Ecto neural progenitor cell (in vitro differentiated cells): ENCODE results near the gene GPX2.

Experiments
- DNase-seq: peaks from one replicate; pipeline ENCODE4 v3.0.0-alpha.2; 2018; ENCODE audit warnings: low spot score

GPX2 gene

DNA sequence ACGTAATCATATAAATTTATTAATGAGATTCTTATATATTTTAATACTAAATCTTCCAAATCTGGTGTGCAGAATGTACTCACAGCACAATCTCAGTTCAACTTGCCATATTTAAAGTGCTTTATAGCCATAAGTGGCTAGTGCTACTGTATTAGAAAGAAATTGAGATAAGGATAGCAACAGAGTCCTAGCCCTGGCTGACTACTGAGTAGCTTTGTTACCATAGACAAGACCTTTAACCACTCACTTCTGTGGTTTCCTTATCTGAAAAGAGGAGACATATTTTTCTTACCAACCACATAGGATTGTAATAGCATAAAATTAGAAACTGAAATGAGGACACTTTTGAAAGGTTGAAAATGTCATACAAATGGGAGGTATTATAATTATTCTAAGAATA is 30.3 kb downstream of the GPX2 start:
- no peak for DNase-seq

DNA sequence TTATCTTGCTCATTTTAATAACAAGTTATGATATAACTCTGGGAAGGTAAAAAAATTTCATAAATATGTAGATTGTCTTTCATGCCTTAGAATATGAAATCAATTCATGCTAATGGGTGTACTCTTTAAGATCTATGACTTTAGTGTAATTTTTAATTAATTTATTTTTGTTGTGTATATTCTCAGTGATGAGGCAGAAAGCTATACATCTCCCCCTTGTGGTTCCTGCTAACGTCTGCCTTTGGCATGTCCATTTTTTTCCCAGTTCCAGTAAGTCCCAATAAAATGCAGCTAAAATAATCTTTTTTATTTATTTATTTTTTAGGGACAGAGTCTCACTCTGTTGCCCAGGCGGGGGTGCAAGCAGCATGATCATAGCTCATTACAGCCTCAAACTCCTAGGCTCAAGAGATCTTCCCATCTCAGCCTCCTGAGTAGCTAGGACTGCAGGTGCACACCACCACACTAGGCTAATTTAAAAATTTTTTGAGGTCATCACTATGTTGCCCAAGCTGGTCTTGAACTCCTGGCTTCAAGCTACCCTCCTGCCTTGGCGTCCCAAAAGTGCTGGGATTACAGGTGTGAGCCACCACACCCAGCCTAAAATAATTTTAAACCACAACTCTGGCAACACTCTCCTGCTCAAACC is 31.6 kb downstream of the GPX2 start:
- no peak for DNase-seq

- no peak for DNase-seq
Observed at GRCh38 chr14:64906022-64906421, 36.5 kb downstream of the GPX2 start.

- DNase-seq: no peak
Observed at GRCh38 chr14:64899958-64900357, 42.6 kb downstream of the GPX2 start.

DNA sequence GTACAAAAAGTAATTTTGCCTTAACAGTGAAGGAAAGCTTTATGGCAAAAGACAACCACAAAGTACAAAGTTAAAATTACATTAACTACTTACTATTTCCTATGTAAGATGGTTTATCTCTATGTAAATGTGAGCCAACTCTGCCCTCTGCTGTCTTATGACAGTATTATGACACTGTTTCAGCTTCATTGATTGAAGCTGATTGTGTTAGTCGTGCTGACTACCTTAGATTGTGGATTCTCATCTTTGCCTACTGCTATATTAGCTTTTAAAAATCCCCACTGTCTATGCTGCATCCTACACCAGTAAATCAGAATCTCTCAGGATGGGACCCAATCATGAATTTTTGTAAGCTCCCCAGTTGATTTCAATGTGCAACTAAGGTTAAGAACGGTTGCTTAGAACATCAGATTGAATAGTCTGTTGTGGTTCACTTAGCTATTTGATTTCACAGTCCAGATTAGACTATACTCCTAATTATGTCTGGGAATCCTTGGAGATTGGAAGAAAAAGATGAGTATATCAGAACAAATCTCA is 50.6 kb downstream of the GPX2 start:
- DNase-seq: no peak

DNA sequence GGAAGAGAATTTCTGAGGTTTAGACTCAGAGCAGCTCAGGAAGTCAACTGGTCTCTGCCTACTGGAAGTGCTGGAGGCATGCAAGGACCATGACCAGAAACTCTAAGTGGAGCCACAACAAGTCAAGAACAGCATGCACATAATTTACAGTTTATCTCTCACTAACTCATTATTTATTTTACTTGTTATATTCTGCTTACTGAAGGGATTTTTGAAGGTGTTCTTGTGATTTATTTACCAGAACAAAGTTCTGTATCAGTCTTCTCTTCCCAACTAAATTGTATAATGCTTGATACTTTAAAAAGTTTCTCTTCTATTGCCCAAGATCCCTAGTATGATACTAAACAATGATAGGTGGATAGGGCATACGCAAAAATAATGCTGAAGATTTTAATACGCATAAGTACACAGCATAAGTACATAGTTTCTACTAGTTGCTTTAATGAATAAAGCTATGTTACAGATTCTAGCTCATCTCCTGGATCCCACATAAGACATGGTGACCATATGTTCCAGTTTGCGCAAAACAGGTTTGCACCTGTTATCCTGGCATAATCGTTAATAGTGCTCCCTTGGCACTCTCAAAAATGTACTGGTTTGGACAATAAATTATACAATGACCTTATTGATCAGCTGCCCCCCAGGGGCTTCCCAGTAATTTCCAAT is 51.2 kb downstream of the GPX2 start:
- DNase-seq: no peak

DNA sequence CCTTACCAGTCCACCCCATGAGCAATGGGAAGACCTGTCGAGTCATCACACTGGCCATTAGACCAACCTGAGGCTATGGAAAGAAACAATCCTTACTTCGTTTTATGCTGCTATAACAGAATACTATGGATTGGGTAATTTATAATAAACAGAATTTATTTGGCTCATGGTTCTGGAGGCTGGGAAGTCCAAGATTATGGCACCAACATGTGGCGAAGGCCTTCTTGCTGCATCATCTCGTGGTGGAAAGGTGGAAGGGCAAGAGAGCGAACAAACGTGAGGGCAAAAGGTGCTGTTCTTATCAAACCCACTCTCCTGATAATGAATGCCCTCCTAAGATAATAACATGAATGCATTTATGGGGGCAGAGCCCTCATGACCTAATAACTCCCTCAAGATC is 53.2 kb downstream of the GPX2 start:
- DNase-seq: no peak
